HepG2 (cell line): Measurements from ENCODE around the gene IQGAP2. TPM values are rescaled to one million over a fixed set of nuclear protein-coding genes. Genes with fewer than 3 reads are reported as not detected.

Experiments
- ATRX ChIP-seq: sonication (generic); formaldehyde crosslinking; IDR thresholded peaks from 2 replicates; pipeline ENCODE4 v1.4.0; 2020; ENCODE audit warnings: missing genetic modification reagents, borderline replicate concordance
- BCLAF1 ChIP-seq: fragments of 450-650 bp; IDR thresholded peaks from 2 replicates; pipeline ENCODE4 v1.6.1; 2017; ENCODE audit warnings: mild to moderate bottlenecking
- CBX2 ChIP-seq, 2 experiments: fragments of 200-600 bp in 1 of 2; sonication (generic); formaldehyde crosslinking in 1 of 2; IDR thresholded peaks; 2 replicates each; pipeline versions ENCODE4 v1.7.0 to v1.8.1; 2018 to 2022; ENCODE audit warnings: low read depth in 2 of 2, low read length in 1 of 2, mild to moderate bottlenecking in 1 of 2, missing genetic modification reagents in 1 of 2
- CENPT ChIP-seq: sonication (generic); formaldehyde crosslinking; IDR thresholded peaks from 2 replicates; pipeline ENCODE4 v1.8.0; 2022; ENCODE audit warnings: low read depth, mild to moderate bottlenecking, moderate library complexity, missing genetic modification reagents
- KDM2A ChIP-seq: sonication (generic); formaldehyde crosslinking; IDR thresholded peaks from 2 replicates; pipeline ENCODE4 v1.4.0; 2020; ENCODE audit warnings: low read depth, missing genetic modification reagents, borderline replicate concordance
- KLF16 ChIP-seq, 2 experiments: sonication (generic) in 1 of 2; formaldehyde crosslinking in 1 of 2; IDR thresholded peaks; 2 replicates each; pipeline versions ENCODE4 v1.6.1 to v1.8.0; 2016 to 2023; ENCODE audit warnings: missing genetic modification reagents in 2 of 2, missing compliant biosample characterization in 1 of 2
- KMT2B ChIP-seq: IDR thresholded peaks from 2 replicates; pipeline ENCODE4 v1.6.1; 2016; ENCODE audit warnings: missing genetic modification reagents, missing compliant biosample characterization
- MEIS1 ChIP-seq: sonication (generic); formaldehyde crosslinking; IDR thresholded peaks from 2 replicates; pipeline ENCODE4 v1.9.0; 2021; ENCODE audit warnings: mild to moderate bottlenecking, missing genetic modification reagents, moderate library complexity, borderline replicate concordance
- MIER2 ChIP-seq: IDR thresholded peaks from 2 replicates; pipeline ENCODE4 v1.6.1; 2016; ENCODE audit warnings: missing biosample characterization, missing genetic modification reagents
- MYC ChIP-seq: sonication (generic); formaldehyde crosslinking; IDR thresholded peaks from 2 replicates; pipeline ENCODE4 v1.9.0; 2021; ENCODE audit warnings: missing genetic modification reagents, borderline replicate concordance
- NFKB2 ChIP-seq: sonication (generic); formaldehyde crosslinking; IDR thresholded peaks from 2 replicates; pipeline ENCODE4 v1.4.0; 2020; ENCODE audit warnings: missing genetic modification reagents, borderline replicate concordance
- NFYC ChIP-seq: IDR thresholded peaks from 2 replicates; pipeline ENCODE4 v1.6.1; 2016; ENCODE audit warnings: missing genetic modification reagents, missing compliant biosample characterization
- POGZ ChIP-seq: sonication (generic); formaldehyde crosslinking; IDR thresholded peaks from 2 replicates; pipeline ENCODE4 v1.4.0; 2020; ENCODE audit warnings: mild to moderate bottlenecking, missing genetic modification reagents
- RBM39 ChIP-seq: fragments of 200-400 bp; formaldehyde crosslinking; IDR thresholded peaks from one replicate; pipeline ENCODE4 v1.6.1; 2018; ENCODE audit warnings: antibody characterized with exemption, mild to moderate bottlenecking, low read depth, low read length; ENCODE audit not compliant: poor library complexity, severe bottlenecking
- SAP130 ChIP-seq: IDR thresholded peaks from 2 replicates; pipeline ENCODE4 v1.6.1; 2016; ENCODE audit warnings: low read depth
- SKI ChIP-seq: fragments of 450-650 bp; IDR thresholded peaks from one replicate; pipeline ENCODE4 v1.6.1; 2018; ENCODE audit warnings: mild to moderate bottlenecking; ENCODE audit not compliant: partially characterized antibody
- SSRP1 ChIP-seq: IDR thresholded peaks from 2 replicates; pipeline ENCODE4 v1.6.1; 2016; ENCODE audit warnings: control low read depth
- TCF7L2 ChIP-seq: IDR thresholded peaks from 2 replicates; pipeline ENCODE4 v1.6.1; 2011; ENCODE audit warnings: mild to moderate bottlenecking, low read depth, low read length, moderate library complexity
- ZBTB7B ChIP-seq: sonication (generic); formaldehyde crosslinking; IDR thresholded peaks from 2 replicates; pipeline ENCODE4 v1.4.0; 2020; ENCODE audit warnings: missing genetic modification reagents
- ZNF225 ChIP-seq: sonication (generic); formaldehyde crosslinking; IDR thresholded peaks from 2 replicates; pipeline ENCODE4 v1.4.0; 2020; ENCODE audit warnings: mild to moderate bottlenecking, missing genetic modification reagents
- ZNF335 ChIP-seq: sonication (generic); formaldehyde crosslinking; IDR thresholded peaks from 2 replicates; pipeline ENCODE4 v1.4.0; 2020; ENCODE audit warnings: missing genetic modification reagents
- ZNF501 ChIP-seq: sonication (generic); formaldehyde crosslinking; IDR thresholded peaks from 2 replicates; pipeline ENCODE4 v1.5.1; 2020; ENCODE audit warnings: mild to moderate bottlenecking, moderate library complexity, missing genetic modification reagents
- ZNF773 ChIP-seq: sonication (generic); formaldehyde crosslinking; IDR thresholded peaks from 2 replicates; pipeline ENCODE4 v1.4.0; 2020; ENCODE audit warnings: missing genetic modification reagents, borderline replicate concordance
- ZNF775 ChIP-seq: sonication (generic); formaldehyde crosslinking; IDR thresholded peaks from 2 replicates; pipeline ENCODE4 v1.4.0; 2020; ENCODE audit warnings: missing genetic modification reagents, mild to moderate bottlenecking, moderate library complexity, borderline replicate concordance
- ZNF788 ChIP-seq: sonication (generic); formaldehyde crosslinking; IDR thresholded peaks from 2 replicates; pipeline ENCODE4 v1.5.0; 2020; ENCODE audit warnings: mild to moderate bottlenecking, missing genetic modification reagents, borderline replicate concordance
- ZNF879 ChIP-seq: sonication (generic); formaldehyde crosslinking; IDR thresholded peaks from 2 replicates; pipeline ENCODE4 v1.8.1; 2023; ENCODE audit warnings: missing genetic modification reagents
- polyA plus RNA-seq, 8 experiments: library from polyadenylated mRNA; depleted of rRNA in 3 of 8; stranded (reverse) in 7 of 8; unstranded in 1 of 8; fragments of >200 nt; fragmentation: Illumina TruSeq in 4 of 8; extraction: Trizol in 4 of 8; gene quantifications; 2 replicates each; pipeline versions ENCODE4 v1.2.1 to v1.2.3, GENCODE V29; 2011 to 2016; ENCODE audit warnings: low read depth in 4 of 8, missing spikeins in 1 of 8, mixed read lengths in 1 of 8; ENCODE audit not compliant: insufficient read depth in 1 of 8
- total RNA-seq, 5 experiments: library from RNA; depleted of rRNA; stranded (reverse); fragments of >200 nt; fragmentation: Illumina TruSeq; extraction: Trizol; gene quantifications; 2 replicates each; pipeline ENCODE4 v1.2.3, GENCODE V29; 2016; ENCODE audit warnings: low read depth in 1 of 5
- TF ChIP-seq, protein P1 (sequence below): sonication (generic); formaldehyde crosslinking; IDR thresholded peaks from 2 replicates; pipeline ENCODE4 v1.4.0; 2020; ENCODE audit warnings: missing genetic modification reagents

IQGAP2 gene
- total and polyA plus RNA-seq, 2 of the 13 experiments (the other 11 are each of a cell fraction or from before 2014, with no cell fraction given), result 35.2 to 83.3 TPM

GRCh38 chr5:76715736-76716455 lies 312.8 kb downstream of the IQGAP2 start, which contains the start of gene F2R (continued):
- TF ChIP-seq MEIS1 (CRISPR knock-in tag) (no peak), KDM2A (peak; percentile 70; the same call in 1 of the 2 replicates), ZNF501 (CRISPR knock-in tag) (peak; percentile 70), CENPT (CRISPR knock-in tag) (no peak), ZNF788 (CRISPR knock-in tag) (peak; percentile 63; the same call in 1 of the 2 replicates), ZNF773 (no peak), ZNF775 (0 out of 2 replicates have a peak, but pooled peaks have one; percentile 68), ZNF225 (CRISPR knock-in tag) (no peak), MYC (CRISPR knock-in tag) (peak; percentile 36; the same call in 1 of the 2 replicates), MIER2 (CRISPR knock-in tag) (no peak), RBM39 (peak; percentile 83), CBX2 (IDR thresholded peaks at IDR 0.05; ENCODE audit: low read depth, low read length) (no peak), CBX2 (CRISPR knock-in tag; IDR thresholded peaks at IDR 0.05; ENCODE audit: low read depth) (no peak), TCF7L2 (no peak), ZNF879 (CRISPR knock-in tag) (no peak), SKI (no peak), BCLAF1 (no peak), SAP130 (CRISPR knock-in tag) (peak; percentile 32; the same call in 1 of the 2 replicates), NFYC (CRISPR knock-in tag) (no peak), SSRP1 (no peak), ATRX (no peak), ZNF335 (CRISPR knock-in tag) (no peak), KMT2B (CRISPR knock-in tag) (no peak), KLF16 (CRISPR knock-in tag; IDR thresholded peaks at IDR 0.05) (peak in 1 of 2 experiments; percentile 41; a peak in 1 of 4 replicates), ZBTB7B (CRISPR knock-in tag) (peak; percentile 64), NFKB2 (CRISPR knock-in tag) (peak; percentile 29; the same call in 1 of the 2 replicates), POGZ (no peak)
- TF ChIP-seq, protein P1, sequence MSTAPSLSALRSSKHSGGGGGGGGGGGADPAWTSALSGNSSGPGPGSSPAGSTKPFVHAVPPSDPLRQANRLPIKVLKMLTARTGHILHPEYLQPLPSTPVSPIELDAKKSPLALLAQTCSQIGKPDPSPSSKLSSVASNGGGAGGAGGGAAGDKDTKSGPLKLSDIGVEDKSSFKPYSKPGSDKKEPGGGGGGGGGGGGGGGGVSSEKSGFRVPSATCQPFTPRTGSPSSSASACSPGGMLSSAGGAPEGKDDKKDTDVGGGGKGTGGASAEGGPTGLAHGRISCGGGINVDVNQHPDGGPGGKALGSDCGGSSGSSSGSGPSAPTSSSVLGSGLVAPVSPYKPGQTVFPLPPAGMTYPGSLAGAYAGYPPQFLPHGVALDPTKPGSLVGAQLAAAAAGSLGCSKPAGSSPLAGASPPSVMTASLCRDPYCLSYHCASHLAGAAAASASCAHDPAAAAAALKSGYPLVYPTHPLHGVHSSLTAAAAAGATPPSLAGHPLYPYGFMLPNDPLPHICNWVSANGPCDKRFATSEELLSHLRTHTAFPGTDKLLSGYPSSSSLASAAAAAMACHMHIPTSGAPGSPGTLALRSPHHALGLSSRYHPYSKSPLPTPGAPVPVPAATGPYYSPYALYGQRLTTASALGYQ (CRISPR knock-in tag), result no peak
